H9 (cell line): Measurements from ENCODE around the gene GPR157. TPM values are rescaled to one million over a fixed set of nuclear protein-coding genes. Genes with fewer than 3 reads are reported as not detected.

ENCODE experiments used
- DNase-seq: peaks from one replicate; pipeline ENCODE4 v3.0.0-alpha.2; 2017
- H2AFZ ChIP-seq: one replicate; pipeline ENCODE4 v1.6.1; 2013; ENCODE audit warnings: mild to moderate bottlenecking, low read length, control low read depth, moderate library complexity
- H2AK5ac ChIP-seq: 2 replicates; pipeline ENCODE4 v1.6.1; 2013; ENCODE audit warnings: low read length, control low read depth, mixed read lengths; ENCODE audit not compliant: insufficient read length
- H2BK120ac ChIP-seq: one replicate; pipeline ENCODE4 v1.6.1; 2013; ENCODE audit warnings: low read depth, mild to moderate bottlenecking, low read length, control low read depth, inconsistent platforms; ENCODE audit not compliant: poor library complexity, severe bottlenecking
- H2BK12ac ChIP-seq: 2 replicates; pipeline ENCODE4 v1.6.1; 2013; ENCODE audit warnings: low read length, control low read depth, mixed read lengths, low read depth; ENCODE audit not compliant: insufficient read length
- H2BK15ac ChIP-seq: 2 replicates; pipeline ENCODE4 v1.6.1; 2013; ENCODE audit warnings: low read depth, low read length, control low read depth
- H2BK20ac ChIP-seq: one replicate; pipeline ENCODE4 v1.6.1; 2013; ENCODE audit warnings: low read depth, mild to moderate bottlenecking, low read length, control low read depth, inconsistent platforms; ENCODE audit not compliant: poor library complexity, severe bottlenecking
- H2BK5ac ChIP-seq: 2 replicates; pipeline ENCODE4 v1.6.1; 2013; ENCODE audit warnings: low read length, control low read depth, mixed read lengths; ENCODE audit not compliant: insufficient read length
- H3K14ac ChIP-seq: 2 replicates; pipeline ENCODE4 v1.6.1; 2013; ENCODE audit warnings: low read length, control low read depth; ENCODE audit not compliant: insufficient read depth
- H3K18ac ChIP-seq: 2 replicates; pipeline ENCODE4 v1.6.1; 2013; ENCODE audit warnings: low read depth, mild to moderate bottlenecking, mixed read lengths, low read length, control low read depth; ENCODE audit not compliant: insufficient read length
- H3K23ac ChIP-seq: 2 replicates; pipeline ENCODE4 v1.6.1; 2013; ENCODE audit warnings: low read length, control low read depth, mixed read lengths, low read depth; ENCODE audit not compliant: insufficient read length
- H3K23me2 ChIP-seq: 2 replicates; pipeline ENCODE4 v1.6.1; 2013; ENCODE audit warnings: low read depth, mild to moderate bottlenecking, mixed read lengths, low read length, control low read depth; ENCODE audit not compliant: insufficient read length, poor library complexity, severe bottlenecking
- H3K27ac ChIP-seq: 2 replicates; pipeline ENCODE4 v1.5.1; 2013; ENCODE audit warnings: low read length, control low read depth, mixed read lengths, low read depth; ENCODE audit not compliant: insufficient read length
- H3K27me3 ChIP-seq: 2 replicates; pipeline ENCODE4 v1.6.1; 2013; ENCODE audit warnings: low read length, control low read depth, inconsistent platforms; ENCODE audit not compliant: insufficient read depth
- H3K4ac ChIP-seq: 2 replicates; pipeline ENCODE4 v1.6.1; 2013; ENCODE audit warnings: low read depth, mild to moderate bottlenecking, control low read depth, inconsistent platforms, low read length, moderate library complexity
- H3K4me1 ChIP-seq: 2 replicates; pipeline ENCODE4 v1.6.1; 2013; ENCODE audit warnings: low read length, control low read depth, inconsistent platforms; ENCODE audit not compliant: insufficient read depth
- H3K4me2 ChIP-seq: 2 replicates; pipeline ENCODE4 v1.6.1; 2013; ENCODE audit warnings: low read length, control low read depth, mixed read lengths; ENCODE audit not compliant: insufficient read length, insufficient read depth
- H3K56ac ChIP-seq: 2 replicates; pipeline ENCODE4 v1.6.1; 2013; ENCODE audit warnings: low read depth, mild to moderate bottlenecking, mixed read lengths, low read length, control low read depth; ENCODE audit not compliant: insufficient read length
- H3K79me1 ChIP-seq: 2 replicates; pipeline ENCODE4 v1.6.1; 2013; ENCODE audit warnings: low read depth, mild to moderate bottlenecking, moderate library complexity, low read length, control low read depth, inconsistent platforms; ENCODE audit not compliant: insufficient read depth, poor library complexity, severe bottlenecking
- H3K79me2 ChIP-seq: 2 replicates; pipeline ENCODE4 v1.6.1; 2013; ENCODE audit warnings: low read length, control low read depth, inconsistent platforms; ENCODE audit not compliant: insufficient read depth
- H3K9ac ChIP-seq: 2 replicates; pipeline ENCODE4 v1.6.1; 2013; ENCODE audit warnings: low read length, control low read depth, mixed read lengths; ENCODE audit not compliant: insufficient read length; ENCODE audit errors: extremely low read depth
- H3K9me3 ChIP-seq: one replicate; pipeline ENCODE4 v1.6.1; 2013; ENCODE audit warnings: low read depth, low read length, inconsistent platforms; ENCODE audit not compliant: control insufficient read depth
- H3T11ph ChIP-seq: one replicate; pipeline ENCODE4 v1.6.1; 2013; ENCODE audit warnings: mild to moderate bottlenecking, low read length, control low read depth, inconsistent platforms
- H4K20me1 ChIP-seq: one replicate; pipeline ENCODE4 v1.6.1; 2013; ENCODE audit not compliant: control insufficient read depth, insufficient read length, insufficient read depth
- H4K5ac ChIP-seq: 2 replicates; pipeline ENCODE4 v1.6.1; 2013; ENCODE audit warnings: low read depth, mild to moderate bottlenecking, mixed read lengths, low read length, control low read depth; ENCODE audit not compliant: insufficient read length
- H4K8ac ChIP-seq: replicated peaks from 2 replicates; pipeline ENCODE4 v1.6.1; 2013; ENCODE audit warnings: low read length, control low read depth, mixed read lengths, low read depth; ENCODE audit not compliant: insufficient read length
- H4K91ac ChIP-seq: 2 replicates; pipeline ENCODE4 v1.6.1; 2013; ENCODE audit warnings: low read depth, mild to moderate bottlenecking, moderate library complexity, mixed read lengths, low read length, control low read depth; ENCODE audit not compliant: insufficient read length
- H3K27ac Mint-ChIP-seq, 3 experiments: 2 replicates in 2 of 3; 3 replicates in 1 of 3; pipeline ENCODE4 v1.8.0; 2020 to 2021; ENCODE audit warnings: mixed read lengths in 3 of 3, mild to moderate bottlenecking in 1 of 3, moderate library complexity in 1 of 3
- H3K27me3 Mint-ChIP-seq: 2 replicates; pipeline ENCODE4 v1.8.0; 2021; ENCODE audit warnings: low read depth, mild to moderate bottlenecking, moderate library complexity, mixed read lengths
- H3K36me3 Mint-ChIP-seq, 3 experiments: 2 replicates in 2 of 3; 3 replicates in 1 of 3; pipeline ENCODE4 v1.8.0; 2020 to 2021; ENCODE audit warnings: low read depth in 3 of 3, mixed read lengths in 3 of 3; ENCODE audit not compliant: insufficient read depth in 1 of 3
- H3K4me1 Mint-ChIP-seq, 2 experiments: 2 replicates each; pipeline ENCODE4 v1.8.0; 2020; ENCODE audit warnings: mixed read lengths in 2 of 2
- H3K4me3 Mint-ChIP-seq, 2 experiments: 2 replicates in 1 of 2; 3 replicates in 1 of 2; pipeline ENCODE4 v1.8.0; 2020 to 2021; ENCODE audit warnings: mild to moderate bottlenecking in 2 of 2, mixed read lengths in 2 of 2, moderate library complexity in 1 of 2
- H3K9me3 Mint-ChIP-seq, 2 experiments: 2 replicates in 1 of 2; 3 replicates in 1 of 2; pipeline ENCODE4 v1.8.0; 2020; ENCODE audit warnings: mild to moderate bottlenecking in 2 of 2, mixed read lengths in 2 of 2, moderate library complexity in 1 of 2
- CTCF ChIP-seq: fragments of 200-600 bp; sonication (generic); conservative IDR thresholded peaks from 3 replicates; pipeline ENCODE4 v1.8.0; 2021; ENCODE audit warnings: antibody characterized with exemption, mild to moderate bottlenecking
- WGBS: extraction: QIAGEN DNeasy Blood & Tissue Kit; methylation state at CpG from one replicate; pipeline ENCODE4 v1.1.7; 2013; ENCODE audit warnings: missing lambda C conversion rate, low lambda C conversion rate, mixed read lengths; ENCODE audit not compliant: insufficient read length; ENCODE audit errors: extremely low coverage; 5-methylcytosine and 5-hydroxymethylcytosine counted together
- total RNA-seq: library from RNA; stranded (reverse); gene quantifications from 2 replicates; pipeline ENCODE4 v1.2.1, GENCODE V29; 2021

GPR157 gene
- total RNA-seq, 1 experiment from 2014 or later, result 3.8 TPM

DNA sequence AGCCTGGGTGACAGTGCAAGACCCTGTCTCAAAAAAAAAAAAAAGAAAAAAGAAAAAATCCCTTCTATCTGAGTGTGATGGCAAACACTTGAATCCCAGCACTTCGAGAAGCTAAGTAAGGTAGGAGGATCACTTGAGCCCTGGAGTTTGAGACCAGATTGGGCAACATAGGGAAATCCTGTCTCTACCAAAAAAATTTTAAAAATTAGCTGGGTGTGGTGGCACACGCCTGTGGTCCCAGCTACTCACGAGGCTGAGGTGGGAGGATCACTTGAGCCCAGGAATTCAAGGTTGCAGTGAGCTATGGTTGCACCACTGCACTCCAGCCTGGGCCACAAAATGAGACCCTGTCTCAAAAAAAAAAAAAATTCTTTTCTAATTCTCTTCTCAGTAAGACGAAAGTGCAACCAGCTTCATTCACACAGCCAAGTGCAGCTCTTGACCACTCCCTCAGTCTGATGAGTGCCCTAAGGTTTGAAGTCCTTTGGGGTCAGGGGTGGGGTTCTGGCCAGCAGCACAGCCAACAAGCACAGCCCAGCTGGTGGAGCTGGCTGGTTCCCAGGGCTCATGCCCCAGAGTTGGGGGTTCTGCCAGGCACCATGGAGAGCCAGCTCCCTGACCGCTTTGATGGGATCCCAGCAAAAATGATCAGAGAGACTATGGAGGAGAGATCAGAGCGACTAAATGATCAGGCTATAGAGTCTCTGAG is 67.5 kb downstream of the GPR157 start:
- H4K5ac ChIP-seq, result no peak overlapping the region
- H3K9ac ChIP-seq, result no peak overlapping the region
- DNase-seq, result no peak
- H3K14ac ChIP-seq, result no peak overlapping the region
- no peak for TF ChIP-seq CTCF
- H2BK120ac ChIP-seq, result no peak overlapping the region
- no peak overlapping the region for H3K23ac ChIP-seq
- H3K4ac ChIP-seq, result no peak overlapping the region
- no peak overlapping the region for H2AFZ ChIP-seq
- peaks cover 12 to 21% of the 10 kb centered on the region in 2 experiments for H3K4me1 Mint-ChIP-seq
- H2BK15ac ChIP-seq, result no peak overlapping the region
- H3K18ac ChIP-seq, result no peak overlapping the region
- H3K56ac ChIP-seq, result no peak overlapping the region
- H2BK5ac ChIP-seq, result no peak overlapping the region
- H3K27ac ChIP-seq, result no peak overlapping the region
- no peaks in the 10 kb centered on the region for H3K79me2 ChIP-seq
- H3K4me3 Mint-ChIP-seq, result no peak overlapping the region
- H4K20me1 ChIP-seq, result no peaks in the 10 kb centered on the region
- no peak overlapping the region for H4K91ac ChIP-seq
- H3K9me3 ChIP-seq, result no peaks in the 10 kb centered on the region
- no peaks in the 10 kb centered on the region for H3K23me2 ChIP-seq
- no peak overlapping the region for H2BK12ac ChIP-seq
- H3K27ac Mint-ChIP-seq, result no peak overlapping the region
- no peak overlapping the region for H2BK20ac ChIP-seq
- H3K27me3 ChIP-seq, result no peaks in the 10 kb centered on the region; the same call in 1 of the 2 replicates
- no peaks in the 10 kb centered on the region for H3K27me3 Mint-ChIP-seq
- no peaks in the 10 kb centered on the region for H3K36me3 Mint-ChIP-seq
- H3K4me2 ChIP-seq, result no peak overlapping the region
- H3K9me3 Mint-ChIP-seq, result no peaks in the 10 kb centered on the region; a peak in 1 of 5 replicates
- no peaks in the 10 kb centered on the region for H3K4me1 ChIP-seq
- WGBS, result no CpG with 5 or more reads among the region's 6 CpGs
- no peak overlapping the region for H4K8ac ChIP-seq
- no peak overlapping the region for H2AK5ac ChIP-seq
- no peak overlapping the region for H3T11ph ChIP-seq
- H3K79me1 ChIP-seq, result no peaks in the 10 kb centered on the region
